Endothelial cell of umbilical vein (primary cell): ENCODE data around the gene GLRX2. TPM values are rescaled to one million over a fixed set of nuclear protein-coding genes. Genes with fewer than 3 reads are reported as not detected.

Experiments used
- BruUV-seq: library from RNA; stranded (reverse); fragments of 400-500 nt; replicated peaks from 2 replicates; lab custom pipeline; 2021; lab: Mats Ljungman, UMichigan
- CTCF ChIA-PET: fragments of 300-600, 350-600 bp; sonication (Branson Sonifier 250); formaldehyde crosslinking; loops from one replicate; lab custom pipeline; 2021; ENCODE audit warnings: antibody characterized with exemption, inconsistent platforms; lab: Charles Lee
- POLR2A ChIA-PET: fragments of 300-600, 350-600 bp; sonication (Branson Sonifier 250); formaldehyde crosslinking; loops from one replicate; lab custom pipeline; 2021; ENCODE audit warnings: antibody characterized with exemption, inconsistent platforms; lab: Charles Lee
- DNase-seq: peaks from one replicate; pipeline ENCODE4 v3.0.0-alpha.2; 2011; ENCODE audit warnings: low read depth, low spot score
- FAIRE-seq: peaks from 2 replicates; lab custom pipeline; 2011; peaks lifted over from hg19 to GRCh38; lab: Jason Lieb, UNC
- H2AFZ ChIP-seq: 2 replicates; pipeline ENCODE4 v1.6.0; 2012; ENCODE audit warnings: low read depth, low read length, control low read depth, inconsistent platforms
- H3K27ac ChIP-seq: 2 replicates; pipeline ENCODE4 v1.5.1; 2011; ENCODE audit warnings: low read depth, mild to moderate bottlenecking, control low read depth, low read length, moderate library complexity; ENCODE audit not compliant: insufficient read depth
- H3K27me3 ChIP-seq, 2 experiments: 2 replicates each; pipeline versions ENCODE4 v1.6.0 to v1.6.1; 2011; ENCODE audit warnings: low read length in 2 of 2, mixed read lengths in 1 of 2; ENCODE audit not compliant: control insufficient read depth in 2 of 2, insufficient read depth in 2 of 2
- H3K36me3 ChIP-seq, 2 experiments: 2 replicates in 1 of 2; 3 replicates in 1 of 2; pipeline ENCODE4 v1.5.1; 2011; ENCODE audit warnings: low read length in 2 of 2, mild to moderate bottlenecking in 1 of 2, moderate library complexity in 1 of 2; ENCODE audit not compliant: control insufficient read depth in 2 of 2, insufficient read depth in 2 of 2; ENCODE audit errors: extremely low read depth in 1 of 2
- H3K4me1 ChIP-seq: 3 replicates; pipeline ENCODE4 v1.5.1; 2011; ENCODE audit warnings: mild to moderate bottlenecking, low read length; ENCODE audit not compliant: control insufficient read depth, insufficient read depth; ENCODE audit errors: extremely low read depth
- H3K4me2 ChIP-seq: 2 replicates; pipeline ENCODE4 v1.6.1; 2011; ENCODE audit warnings: low read length, control low read depth, mixed read lengths; ENCODE audit not compliant: insufficient read depth
- H3K4me3 ChIP-seq, 3 experiments: fragments of 200-600 bp in 1 of 3; sonication (generic), shearing (Covaris generic) in 1 of 3; replicated peaks in 1 of 3; 2 replicates each; pipeline ENCODE4 v1.5.1; 2011 to 2016; ENCODE audit warnings: control low read depth in 3 of 3, low read length in 3 of 3, mild to moderate bottlenecking in 2 of 3, inconsistent platforms in 1 of 3, low read depth in 1 of 3, moderate library complexity in 1 of 3; ENCODE audit not compliant: insufficient read depth in 1 of 3
- H3K79me2 ChIP-seq: 2 replicates; pipeline ENCODE4 v1.6.0; 2012; ENCODE audit warnings: low read length, inconsistent platforms; ENCODE audit not compliant: control insufficient read depth, insufficient read depth
- H3K9ac ChIP-seq: replicated peaks from 2 replicates; pipeline ENCODE3; 2011; ENCODE audit warnings: low read length, control low read depth; ENCODE audit not compliant: insufficient read depth; ENCODE audit errors: extremely low read depth
- H3K9me1 ChIP-seq: replicated peaks from 3 replicates; pipeline ENCODE4 v1.6.0; 2011; ENCODE audit warnings: mild to moderate bottlenecking, low read length; ENCODE audit not compliant: control insufficient read depth, insufficient read depth; ENCODE audit errors: extremely low read depth
- H3K9me3 ChIP-seq: replicated peaks from 2 replicates; pipeline ENCODE4 v1.5.1; 2012; ENCODE audit warnings: low read length, inconsistent platforms; ENCODE audit not compliant: control insufficient read depth, insufficient read depth
- H4K20me1 ChIP-seq: replicated peaks from 2 replicates; pipeline ENCODE3; 2011; ENCODE audit warnings: mild to moderate bottlenecking, low read length; ENCODE audit not compliant: control insufficient read depth, insufficient read depth; ENCODE audit errors: extremely low read depth
- FOS ChIP-seq: IDR thresholded peaks from 2 replicates; pipeline ENCODE4 v1.6.1; 2011; ENCODE audit warnings: mild to moderate bottlenecking, low read length, moderate library complexity, borderline replicate concordance; ENCODE audit not compliant: insufficient read depth
- dilution Hi-C: fragments of 300-500 bp; cut with MboI; formaldehyde crosslinking; loops from one replicate; pipeline ENCODE4 v1.15.0; 2019; ENCODE audit warnings: low sequenced_read_pairs; ENCODE audit not compliant: extremely low pct_ligation_motif_present
- intact Hi-C: fragments of 100-400 bp; cut with micrococcal nuclease; formaldehyde crosslinking; loops from one replicate; pipeline ENCODE4 v1.10.0; 2022
- polyA plus RNA-seq, 4 experiments: library from polyadenylated mRNA; depleted of rRNA in 3 of 4; stranded (reverse) in 3 of 4; unstranded in 1 of 4; fragments of >200 nt; gene quantifications; 2 replicates each; pipeline versions ENCODE4 v1.2.1 to v1.2.3, GENCODE V29; 2011 to 2012; ENCODE audit warnings: missing spikeins in 1 of 4
- total RNA-seq: library from RNA; stranded (reverse); gene quantifications from 2 replicates; pipeline ENCODE4 v1.2.3, GENCODE V29; 2021
- TF ChIP-seq, protein P1 (sequence below): IDR thresholded peaks from 2 replicates; pipeline ENCODE4 v1.6.1; 2011; ENCODE audit not compliant: insufficient read depth, insufficient read length
- TF ChIP-seq, protein P2 (sequence below), 2 donors: IDR thresholded peaks; 1 replicate in 1 of 2; 2 replicates in 1 of 2; pipeline ENCODE4 v1.5.1; 2011; ENCODE audit warnings: low read length in 2 of 2, mild to moderate bottlenecking in 2 of 2, moderate library complexity in 2 of 2, control low read depth in 1 of 2, inconsistent platforms in 1 of 2, low read depth in 1 of 2; ENCODE audit not compliant: insufficient read depth in 1 of 2; ENCODE audit errors: extremely low read depth in 1 of 2

The GLRX2 gene
- total and polyA plus RNA-seq, 2 donors (not counting 3 experiments of a cell fraction or from before 2014, with no cell fraction given): 13.1 to 21.5 TPM

DNA sequence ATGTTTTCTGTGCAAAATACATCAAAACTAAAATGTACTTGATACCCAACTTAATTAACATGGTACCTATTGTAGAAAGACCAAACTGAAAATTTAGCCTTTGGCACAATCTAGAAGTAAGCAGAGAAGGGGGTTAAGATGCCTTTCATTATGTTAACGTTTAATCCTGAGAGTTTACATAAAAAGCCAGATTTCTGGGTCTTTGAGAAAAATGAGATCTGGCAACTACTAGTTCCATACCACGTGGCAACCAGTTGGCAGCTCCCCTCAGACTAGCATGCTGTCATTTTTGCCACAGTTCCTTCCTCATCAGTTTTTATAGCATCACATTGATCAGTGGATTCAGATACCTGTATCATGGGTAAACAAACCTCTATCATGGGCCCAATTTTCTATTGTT, 44.3 kb downstream of the GLRX2 start:
- TF ChIP-seq FOS: no peak
- TF ChIP-seq, protein P1, sequence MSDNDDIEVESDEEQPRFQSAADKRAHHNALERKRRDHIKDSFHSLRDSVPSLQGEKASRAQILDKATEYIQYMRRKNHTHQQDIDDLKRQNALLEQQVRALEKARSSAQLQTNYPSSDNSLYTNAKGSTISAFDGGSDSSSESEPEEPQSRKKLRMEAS: peak; percentile 56
- peak overlapping the region; percentile 27 to 86 (median 78) for H3K4me3 ChIP-seq
- dilution Hi-C loops: no loop called here
- H2AFZ ChIP-seq: no peak overlapping the region
- intact Hi-C loops: no loop called here
- no peaks in the 10 kb centered on the region for H3K9me1 ChIP-seq
- peak; percentile 27 for DNase-seq
- no peaks in the 10 kb centered on the region for H3K27me3 ChIP-seq
- peak overlapping the region; percentile 91 for H3K9ac ChIP-seq
- peak overlapping the region; percentile 65 for H3K27ac ChIP-seq
- H3K4me2 ChIP-seq: peak overlapping the region; percentile 99
- no peaks in the 10 kb centered on the region for H3K36me3 ChIP-seq
- peaks cover 29% of the 10 kb centered on the region for H3K4me1 ChIP-seq
- H3K9me3 ChIP-seq: no peaks in the 10 kb centered on the region
- FAIRE-seq: no peak
- ChIA-PET POLR2A (no interaction called here), CTCF (no interaction called here)
- peaks cover 87% of the 10 kb centered on the region for H3K79me2 ChIP-seq
- no TSS peak for BruUV-seq
- peaks cover 2% of the 10 kb centered on the region for H4K20me1 ChIP-seq

- dilution Hi-C loops: no loop called here
- BruUV-seq: no TSS peak
Measured at GRCh38 chr1:193060406-193060805, 44.8 kb downstream of the GLRX2 start.

More at GRCh38 chr1:193060406-193060805, 44.8 kb downstream of the GLRX2 start:
- ChIA-PET CTCF (interaction anchor here (0.7 kb wide), 1 partner anchor 9 kb away, joined by 4 read pairs; no protein-coding TSS in a partner anchor), POLR2A (no interaction called here)
- DNase-seq (peak; percentile 35), FAIRE-seq (no peak)
- Histone ChIP-seq H2AFZ (no peak overlapping the region), H3K27me3 (no peaks in the 10 kb centered on the region), H3K36me3 (no peaks in the 10 kb centered on the region), H3K9me1 (no peaks in the 10 kb centered on the region), H3K27ac (peak overlapping the region; percentile 65), H3K4me1 (peaks cover 29% of the 10 kb centered on the region), H3K9me3 (no peaks in the 10 kb centered on the region), H3K9ac (peak overlapping the region; percentile 91), H3K4me3 (peak overlapping the region; percentile 27 to 86 (median 78)), H4K20me1 (peaks cover 2% of the 10 kb centered on the region), H3K79me2 (peaks cover 87% of the 10 kb centered on the region), H3K4me2 (peak overlapping the region; percentile 99)
- intact Hi-C loops: no loop called here
- TF ChIP-seq, protein P2, sequence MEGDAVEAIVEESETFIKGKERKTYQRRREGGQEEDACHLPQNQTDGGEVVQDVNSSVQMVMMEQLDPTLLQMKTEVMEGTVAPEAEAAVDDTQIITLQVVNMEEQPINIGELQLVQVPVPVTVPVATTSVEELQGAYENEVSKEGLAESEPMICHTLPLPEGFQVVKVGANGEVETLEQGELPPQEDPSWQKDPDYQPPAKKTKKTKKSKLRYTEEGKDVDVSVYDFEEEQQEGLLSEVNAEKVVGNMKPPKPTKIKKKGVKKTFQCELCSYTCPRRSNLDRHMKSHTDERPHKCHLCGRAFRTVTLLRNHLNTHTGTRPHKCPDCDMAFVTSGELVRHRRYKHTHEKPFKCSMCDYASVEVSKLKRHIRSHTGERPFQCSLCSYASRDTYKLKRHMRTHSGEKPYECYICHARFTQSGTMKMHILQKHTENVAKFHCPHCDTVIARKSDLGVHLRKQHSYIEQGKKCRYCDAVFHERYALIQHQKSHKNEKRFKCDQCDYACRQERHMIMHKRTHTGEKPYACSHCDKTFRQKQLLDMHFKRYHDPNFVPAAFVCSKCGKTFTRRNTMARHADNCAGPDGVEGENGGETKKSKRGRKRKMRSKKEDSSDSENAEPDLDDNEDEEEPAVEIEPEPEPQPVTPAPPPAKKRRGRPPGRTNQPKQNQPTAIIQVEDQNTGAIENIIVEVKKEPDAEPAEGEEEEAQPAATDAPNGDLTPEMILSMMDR (IDR thresholded peaks at IDR 0.05; ENCODE audit: extremely low read depth in 1 of 2, insufficient read depth in 1 of 2, low read depth in 1 of 2, low read length in 2 of 2): no peak
- no peak for TF ChIP-seq FOS
